Measurements from ENCODE around the gene BCAR3. TPM values are rescaled to one million over a fixed set of nuclear protein-coding genes. Genes with fewer than 3 reads are reported as not detected.
A peak's percentile ranks its signal among the peaks of the same experiment; 100 is the strongest.

Gene BCAR3
- total RNA-seq, 2 experiments from 2014 or later: 0.46 to 0.54 TPM

DNA sequence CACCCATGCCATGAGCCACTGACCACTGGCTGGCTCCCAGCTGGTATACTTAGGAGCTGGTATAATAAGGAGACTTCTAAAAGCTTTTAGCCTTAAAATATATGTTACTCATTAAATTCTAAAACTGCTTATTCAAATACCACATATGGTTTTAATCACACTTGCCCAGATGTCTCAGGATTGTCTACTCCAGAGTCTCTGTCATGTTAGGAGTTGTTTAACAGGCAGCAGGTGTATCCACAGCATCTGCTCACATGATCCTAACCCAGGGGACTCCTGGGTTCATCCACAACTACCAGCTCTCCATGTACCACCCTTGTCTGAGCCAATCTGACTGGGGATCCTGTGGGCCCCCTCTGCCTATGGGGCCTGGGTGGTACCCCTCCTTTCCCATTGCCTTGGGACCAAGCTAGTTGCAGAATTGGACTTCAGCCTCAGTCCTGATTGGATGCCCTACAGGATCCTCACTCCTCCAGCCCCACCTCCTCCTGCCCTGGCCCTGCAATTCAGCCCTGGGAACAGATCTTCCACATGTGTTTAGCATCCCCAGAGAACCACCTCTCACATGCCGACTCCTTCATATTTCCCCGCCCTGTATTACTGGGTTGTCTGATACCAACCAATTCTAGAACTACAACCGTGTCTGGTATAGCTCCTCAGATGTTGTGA is 61.3 kb downstream of the BCAR3 start:
- CTCF ChIA-PET: interaction anchor here (0.5 to 5.7 kb wide), 14 partner anchors 9 to 590 kb away, joined by 3 to 36 read pairs (median 4); no protein-coding TSS in a partner anchor
- peaks cover 3% of the 10 kb centered on the region for H3K27me3 Mint-ChIP-seq
- intact Hi-C loops (cut with DNase I, micrococcal nuclease): no loop called here
- no peak for ATAC-seq
- no peaks in the 10 kb centered on the region for H3K36me3 Mint-ChIP-seq (ENCODE audit: low read depth)
- POLR2A ChIA-PET: no interaction called here
- peak overlapping the region; percentile 8 for H3K27ac Mint-ChIP-seq
- peaks cover 14% of the 10 kb centered on the region for H3K4me1 Mint-ChIP-seq
- no peak for DNase-seq
- H3K4me3 Mint-ChIP-seq: no peak overlapping the region
- H3K9me3 Mint-ChIP-seq (ENCODE audit: low read depth): no peaks in the 10 kb centered on the region

DNA sequence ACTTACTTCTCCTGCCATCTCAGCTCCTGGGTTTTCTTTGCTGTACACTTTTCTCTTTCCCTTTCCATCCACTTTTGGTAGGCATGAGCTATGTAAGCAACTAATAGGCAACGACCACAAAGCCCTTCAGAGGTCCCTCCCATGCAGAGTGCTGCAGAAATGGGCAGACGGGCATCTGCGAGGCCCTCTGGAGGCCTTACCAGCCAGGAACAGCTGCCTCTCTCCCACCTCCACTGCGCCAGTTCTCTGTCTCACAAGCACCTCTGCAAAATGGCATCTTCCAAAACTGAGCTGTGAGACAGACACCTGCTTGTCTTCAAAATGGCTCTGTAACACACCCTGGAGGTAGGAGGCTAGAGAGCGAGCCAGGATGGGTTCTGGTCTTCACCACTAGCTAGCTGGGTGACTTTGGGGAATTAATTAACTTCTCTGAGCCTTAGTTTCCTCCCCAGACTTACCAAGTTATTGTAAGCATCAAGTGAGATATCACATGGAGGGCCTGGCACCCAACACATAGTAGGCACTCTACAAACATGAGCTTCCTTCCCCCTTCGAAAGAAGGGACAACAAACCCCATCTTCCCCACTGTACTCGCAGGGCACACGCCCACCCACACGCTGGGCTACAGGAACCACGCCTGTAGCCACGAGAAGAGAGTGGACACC is 62.0 kb downstream of the BCAR3 start:
- H3K4me3 Mint-ChIP-seq: no peak overlapping the region
- peaks cover 3% of the 10 kb centered on the region for H3K27me3 Mint-ChIP-seq
- POLR2A ChIA-PET: no interaction called here

DNA sequence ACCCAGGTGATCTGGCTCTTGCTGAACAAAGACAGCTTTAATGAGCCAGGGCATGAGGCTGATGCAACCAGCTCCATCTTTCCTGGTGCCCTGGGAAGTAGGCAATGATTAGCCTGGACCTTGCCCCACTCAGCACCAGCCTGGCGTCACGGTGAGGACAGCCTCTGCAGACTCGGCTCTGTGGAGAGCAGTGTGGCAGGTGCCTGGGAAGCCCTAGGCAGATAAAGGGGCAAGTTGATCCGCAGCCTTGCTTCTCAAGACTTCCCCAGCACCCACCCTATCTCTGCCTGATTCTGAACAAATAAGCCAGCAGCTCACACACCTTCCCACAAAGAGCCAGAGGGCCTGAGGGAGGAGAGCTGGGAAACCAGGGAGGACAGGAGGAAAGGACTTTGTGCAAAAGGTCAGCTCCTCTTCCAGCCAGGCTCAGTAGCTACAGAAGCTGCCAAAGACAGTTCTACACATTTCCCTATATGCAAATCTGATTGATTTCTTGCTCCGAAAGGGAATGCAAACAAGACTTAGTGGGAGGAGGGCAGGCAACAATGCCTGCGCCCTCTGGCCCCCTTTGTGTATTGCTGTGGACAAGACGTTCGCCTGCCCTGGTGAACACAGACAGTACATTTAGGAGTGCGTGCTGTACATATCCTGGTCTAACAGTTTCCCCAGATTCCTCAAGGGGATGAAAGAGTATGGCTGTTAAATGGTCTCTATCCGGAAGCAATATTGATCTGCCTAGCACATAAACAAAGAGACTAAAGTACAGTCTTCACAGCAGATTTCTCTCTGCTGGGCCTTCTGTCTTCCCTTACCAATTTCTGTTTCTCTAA is 63.8 kb downstream of the BCAR3 start:
- ChIA-PET POLR2A (no interaction called here), CTCF (interaction anchor here (0.9 to 5.7 kb wide), 4 partner anchors 9 to 228 kb away, joined by 3 to 36 read pairs (median 4); no protein-coding TSS in a partner anchor)
- no peak overlapping the region for H3K4me3 Mint-ChIP-seq
- H3K4me1 Mint-ChIP-seq: peaks cover 22% of the 10 kb centered on the region
- peaks cover 5% of the 10 kb centered on the region for H3K27me3 Mint-ChIP-seq
- H3K27ac Mint-ChIP-seq: no peak overlapping the region
- intact Hi-C loops (cut with DNase I, micrococcal nuclease): loop anchor here (2.0 to 10.0 kb wide), 6 partner anchors 13 to 573 kb away; partner anchors contain the start of gene MTF2 (in 1 of the 2)
- ATAC-seq: no peak
- no peaks in the 10 kb centered on the region for H3K36me3 Mint-ChIP-seq (ENCODE audit: low read depth)
- no peak for DNase-seq
- no peaks in the 10 kb centered on the region for H3K9me3 Mint-ChIP-seq (ENCODE audit: low read depth)

More for the DNA sequence above, 62.0 kb downstream of the BCAR3 start:
- H3K4me1 Mint-ChIP-seq: peaks cover 21% of the 10 kb centered on the region
- CTCF ChIA-PET: interaction anchor here (0.6 to 5.7 kb wide), 12 partner anchors 10 to 539 kb away, joined by 3 to 36 read pairs (median 4); no protein-coding TSS in a partner anchor
- H3K27ac Mint-ChIP-seq: no peak overlapping the region
- peak; percentile 39 for DNase-seq
- ATAC-seq: no peak
- no peaks in the 10 kb centered on the region for H3K9me3 Mint-ChIP-seq (ENCODE audit: low read depth)
- intact Hi-C loops (cut with DNase I, micrococcal nuclease): loop anchor here (1.0 to 10.0 kb wide), 7 partner anchors 15 to 575 kb away; partner anchors contain the start of gene MTF2 (in 1 of the 2)
- H3K36me3 Mint-ChIP-seq (ENCODE audit: low read depth): no peaks in the 10 kb centered on the region

DNA sequence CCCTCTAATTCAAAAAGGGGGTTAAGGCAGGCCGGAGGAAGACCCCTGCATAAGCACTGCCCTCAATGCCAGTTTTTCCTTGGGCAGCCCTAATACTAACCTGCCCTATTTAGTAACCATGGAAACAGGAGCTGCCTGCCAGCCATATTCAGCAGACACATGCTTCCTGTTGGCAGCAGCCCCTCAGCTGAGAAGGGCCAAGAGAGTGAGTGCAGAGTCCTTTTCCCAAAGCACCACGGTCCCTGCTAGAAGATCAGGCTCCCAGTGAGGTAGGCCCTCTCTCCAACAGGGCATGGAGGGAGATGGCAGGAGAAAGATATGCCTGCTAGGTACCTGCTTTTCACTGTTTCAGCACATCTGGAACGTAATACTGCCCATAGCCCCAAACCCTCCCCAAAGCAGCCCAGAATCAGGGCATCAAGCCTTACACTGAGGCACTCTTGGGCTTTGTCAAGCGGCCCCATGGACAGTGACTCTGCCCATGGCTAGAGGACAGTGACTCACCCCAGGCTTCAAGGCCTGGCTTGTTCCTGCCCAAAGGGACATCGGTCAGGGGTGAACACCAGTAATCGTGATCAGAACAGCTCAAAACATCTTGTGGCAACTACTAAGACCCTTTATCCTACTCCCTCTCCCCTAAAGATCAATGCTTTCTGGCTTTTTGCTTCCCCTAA is 64.5 kb downstream of the BCAR3 start:
- no peak for DNase-seq
- intact Hi-C loops (cut with DNase I, micrococcal nuclease): loop anchor here (1.0 to 10.0 kb wide), 6 partner anchors 9 to 572 kb away; partner anchors contain the start of gene MTF2 (in 1 of the 2)
- ATAC-seq: no peak
- ChIA-PET POLR2A (interaction anchor here (1.2 kb wide), 1 partner anchor 10 kb away, joined by 3 read pairs; no protein-coding TSS in a partner anchor), CTCF (interaction anchor here (5.7 kb wide), 1 partner anchor 12 kb away, joined by 36 read pairs; no protein-coding TSS in a partner anchor)
- Mint-ChIP-seq H3K4me1 (peaks cover 22% of the 10 kb centered on the region), H3K9me3 (ENCODE audit: low read depth) (no peaks in the 10 kb centered on the region), H3K36me3 (ENCODE audit: low read depth) (no peaks in the 10 kb centered on the region), H3K27ac (no peak overlapping the region), H3K27me3 (peaks cover 5% of the 10 kb centered on the region), H3K4me3 (no peak overlapping the region)

DNA sequence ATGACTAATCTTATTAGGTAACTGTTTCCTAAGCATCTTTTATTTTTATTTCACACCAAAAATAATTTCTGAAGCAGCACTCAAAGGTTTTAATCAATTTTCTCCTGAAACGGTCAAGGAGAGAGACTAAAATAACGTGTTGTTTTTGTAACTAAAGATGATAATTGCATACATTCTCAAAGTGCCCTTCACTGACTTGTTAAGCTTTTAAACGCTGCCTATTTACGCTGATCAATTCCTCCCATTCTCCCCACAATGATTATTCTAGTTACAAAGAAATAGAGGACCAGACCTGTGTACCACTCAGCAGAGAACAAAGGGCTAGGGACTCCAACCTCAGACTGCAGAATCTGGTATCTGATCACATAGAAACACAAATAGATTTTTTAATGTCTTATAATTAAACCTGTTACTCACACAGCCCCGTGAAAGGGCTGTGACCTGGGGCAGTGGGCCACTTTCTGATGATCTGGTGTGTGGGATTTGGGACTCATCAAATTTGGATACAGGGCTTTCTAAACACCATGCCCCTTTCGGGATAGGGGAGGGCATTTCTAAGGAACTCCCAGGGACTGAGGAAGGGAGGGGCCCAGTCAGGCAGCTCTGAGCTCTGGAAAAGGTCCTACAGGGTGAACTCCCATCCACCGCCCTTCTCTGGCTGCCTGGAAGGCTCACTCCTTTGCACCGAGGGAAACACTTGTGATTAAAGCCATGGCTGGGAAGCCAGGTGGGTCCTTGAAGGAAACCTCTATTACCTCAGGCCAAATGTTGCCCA is 65.2 kb downstream of the BCAR3 start:
- DNase-seq: no peak
- no peak overlapping the region for H3K27ac Mint-ChIP-seq
- no peak overlapping the region for H3K4me3 Mint-ChIP-seq
- H3K27me3 Mint-ChIP-seq: peaks cover 6% of the 10 kb centered on the region
- intact Hi-C loops (cut with DNase I, micrococcal nuclease): loop anchor here (1.0 to 10.0 kb wide), 6 partner anchors 8 to 572 kb away; partner anchors contain the start of gene MTF2 (in 1 of the 2)
- peaks cover 22% of the 10 kb centered on the region for H3K4me1 Mint-ChIP-seq
- H3K36me3 Mint-ChIP-seq (ENCODE audit: low read depth): no peaks in the 10 kb centered on the region
- ChIA-PET POLR2A (interaction anchor here (0.9 to 1.2 kb wide), 2 partner anchors 9 to 10 kb away, joined by 3 read pairs; no protein-coding TSS in a partner anchor), CTCF (interaction anchor here (0.7 to 1.7 kb wide), 3 partner anchors 228 to 757 kb away, joined by 3 to 7 read pairs (median 5); no protein-coding TSS in a partner anchor)
- no peaks in the 10 kb centered on the region for H3K9me3 Mint-ChIP-seq (ENCODE audit: low read depth)
- no peak for ATAC-seq

DNA sequence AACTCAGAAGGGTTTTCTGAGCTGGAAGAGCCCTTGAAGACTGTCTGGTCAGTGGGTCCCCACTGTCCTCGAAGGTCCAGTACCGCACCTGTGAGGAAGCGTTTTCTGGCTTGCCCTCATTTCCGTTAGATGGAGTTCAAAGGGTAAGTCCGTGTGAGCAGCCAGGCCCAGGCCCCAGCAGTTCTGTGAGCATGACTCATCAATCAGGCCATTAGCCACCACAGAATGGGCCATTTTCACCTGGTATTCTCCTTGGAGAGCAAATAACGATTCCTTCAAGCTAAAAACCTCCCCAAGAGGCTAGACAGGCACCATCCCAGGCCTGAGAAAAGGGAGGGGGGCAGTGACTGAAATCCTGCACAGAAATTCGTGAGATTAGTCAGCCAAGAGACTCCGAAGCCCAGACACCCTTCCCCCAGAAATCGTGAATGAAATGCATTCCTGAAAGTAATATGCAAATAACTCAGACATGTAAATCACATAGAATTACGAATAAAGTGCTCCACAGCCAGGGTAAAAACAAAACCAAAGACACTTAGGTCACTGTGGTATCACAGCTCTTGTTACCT is 66.0 kb downstream of the BCAR3 start:
- DNase-seq: peak; percentile 80
- Mint-ChIP-seq H3K36me3 (ENCODE audit: low read depth) (no peaks in the 10 kb centered on the region), H3K27ac (peak overlapping the region; percentile 86), H3K4me1 (peaks cover 22% of the 10 kb centered on the region), H3K9me3 (ENCODE audit: low read depth) (no peaks in the 10 kb centered on the region), H3K4me3 (peak overlapping the region; percentile 15), H3K27me3 (peaks cover 6% of the 10 kb centered on the region)
- POLR2A ChIA-PET: interaction anchor here (0.9 kb wide), 1 partner anchor 10 kb away, joined by 3 read pairs; no protein-coding TSS in a partner anchor
- intact Hi-C loops (cut with DNase I, micrococcal nuclease): loop anchor here (1.0 to 10.0 kb wide), 7 partner anchors 7 to 571 kb away; partner anchors contain the start of gene MTF2 (in 1 of the 2)
- ATAC-seq: peak; percentile 86
- CTCF ChIA-PET: interaction anchor here (0.6 to 1.7 kb wide), 6 partner anchors 11 to 756 kb away, joined by 3 to 7 read pairs (median 4); no protein-coding TSS in a partner anchor

DNA sequence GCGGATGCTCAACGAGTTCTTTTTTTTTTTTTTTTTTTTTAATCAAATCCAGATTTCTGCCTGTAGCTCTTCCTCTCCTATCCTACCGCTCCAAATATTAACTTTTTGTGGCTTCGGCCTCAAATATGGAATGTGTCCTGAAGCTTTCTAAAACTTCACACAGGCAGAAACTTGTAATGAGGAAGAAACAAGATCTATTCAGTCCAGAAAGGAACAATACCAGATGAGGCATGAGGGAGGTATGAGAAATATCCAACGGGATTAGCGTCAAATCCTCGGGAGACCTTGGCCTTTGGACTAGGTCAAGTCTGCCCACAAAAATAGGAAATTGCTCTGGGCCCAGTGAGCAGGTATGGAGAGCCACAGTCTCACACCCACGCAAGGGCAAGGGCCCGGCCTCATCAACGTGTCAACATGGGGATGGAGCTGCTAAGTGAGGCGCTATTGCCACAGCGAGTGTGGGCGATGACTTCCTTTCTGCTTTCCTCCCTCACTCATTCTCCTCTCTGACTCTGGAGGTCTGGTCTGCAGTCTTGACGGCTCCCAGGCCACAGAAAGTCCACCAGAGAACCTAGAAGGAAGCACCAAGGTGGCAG is 66.6 kb downstream of the BCAR3 start:
- Mint-ChIP-seq H3K27ac (peak overlapping the region; percentile 86), H3K27me3 (peaks cover 6% of the 10 kb centered on the region), H3K36me3 (ENCODE audit: low read depth) (no peaks in the 10 kb centered on the region), H3K4me1 (peaks cover 22% of the 10 kb centered on the region), H3K4me3 (peak overlapping the region; percentile 15), H3K9me3 (ENCODE audit: low read depth) (no peaks in the 10 kb centered on the region)
- intact Hi-C loops (cut with DNase I, micrococcal nuclease): loop anchor here (1.0 to 10.0 kb wide), 5 partner anchors 27 to 570 kb away; partner anchors contain the start of gene MTF2 (in 1 of the 2)
- CTCF ChIA-PET: interaction anchor here (0.6 to 1.7 kb wide), 7 partner anchors 12 to 231 kb away, joined by 3 to 7 read pairs (median 4); no protein-coding TSS in a partner anchor
- ATAC-seq (peak; percentile 79), DNase-seq (peak; percentile 75)
- POLR2A ChIA-PET: no interaction called here

DNA sequence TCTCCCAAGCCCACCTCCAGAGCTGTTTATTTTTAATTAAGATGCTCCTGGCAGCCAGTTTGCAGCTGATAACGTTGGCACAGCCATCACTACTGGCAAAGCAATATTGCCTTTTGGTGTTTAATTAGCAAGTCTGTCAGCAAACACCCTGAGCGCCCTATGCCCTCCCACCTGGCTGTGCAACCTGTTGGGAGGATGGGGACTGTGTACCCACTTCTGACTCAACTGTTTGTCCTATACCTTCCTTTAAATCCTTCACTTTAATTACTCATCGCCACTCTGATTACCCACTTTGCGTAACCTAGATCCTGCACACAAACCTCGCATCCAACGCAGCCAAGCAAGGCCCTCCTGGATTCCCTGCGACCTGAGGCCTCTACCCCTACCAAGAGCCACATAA is 67.1 kb downstream of the BCAR3 start:
- H3K4me1 Mint-ChIP-seq: peaks cover 26% of the 10 kb centered on the region

DNA sequence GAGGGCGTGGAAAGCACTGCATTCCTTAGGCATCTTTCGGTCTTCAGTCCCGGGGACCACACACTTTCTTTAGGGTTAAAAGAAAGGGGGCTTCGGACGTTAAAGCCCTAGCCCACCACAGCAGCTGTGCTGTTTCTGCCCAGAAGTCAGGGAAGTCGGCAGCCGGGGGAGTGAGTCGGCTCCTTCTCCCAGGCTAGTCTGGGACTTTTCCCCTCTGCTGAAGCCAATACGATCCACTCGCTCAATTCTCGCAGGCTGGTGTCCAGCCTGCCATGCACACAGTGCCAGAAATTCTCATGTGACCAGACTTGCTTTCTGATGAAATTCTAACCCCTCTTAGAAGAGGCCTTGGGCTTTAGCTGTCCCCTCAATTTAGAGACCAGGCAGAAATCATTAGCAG is 67.7 kb downstream of the BCAR3 start:
- ChIA-PET CTCF (interaction anchor here (1.1 to 1.2 kb wide), 3 partner anchors 12 to 199 kb away, joined by 3 read pairs; no protein-coding TSS in a partner anchor), POLR2A (no interaction called here)
- DNase-seq (no peak), ATAC-seq (no peak)
- H3K27ac Mint-ChIP-seq: no peak overlapping the region
- H3K4me1 Mint-ChIP-seq: peaks cover 32% of the 10 kb centered on the region
- H3K36me3 Mint-ChIP-seq (ENCODE audit: low read depth): no peaks in the 10 kb centered on the region
- no peaks in the 10 kb centered on the region for H3K9me3 Mint-ChIP-seq (ENCODE audit: low read depth)
- intact Hi-C loops (cut with DNase I, micrococcal nuclease): loop anchor here in 1 of 2 experiments (10.0 kb wide), 1 partner anchor 569 kb away; no protein-coding TSS in a partner anchor
- H3K27me3 Mint-ChIP-seq: peaks cover 6% of the 10 kb centered on the region
- H3K4me3 Mint-ChIP-seq: no peak overlapping the region

More for the DNA sequence above, 67.1 kb downstream of the BCAR3 start:
- no peak for ATAC-seq
- CTCF ChIA-PET: interaction anchor here (0.6 to 1.7 kb wide), 5 partner anchors 15 to 231 kb away, joined by 3 to 7 read pairs (median 4); no protein-coding TSS in a partner anchor
- H3K27ac Mint-ChIP-seq: no peak overlapping the region
- peaks cover 6% of the 10 kb centered on the region for H3K27me3 Mint-ChIP-seq
- no peak overlapping the region for H3K4me3 Mint-ChIP-seq
- no peaks in the 10 kb centered on the region for H3K9me3 Mint-ChIP-seq (ENCODE audit: low read depth)
- no peak for DNase-seq
- intact Hi-C loops (cut with DNase I, micrococcal nuclease): loop anchor here in 1 of 2 experiments (10.0 kb wide), 1 partner anchor 570 kb away; no protein-coding TSS in a partner anchor
- POLR2A ChIA-PET: no interaction called here
- no peaks in the 10 kb centered on the region for H3K36me3 Mint-ChIP-seq (ENCODE audit: low read depth)

Measured in activated CD4-positive, alpha-beta T cell treated with anti-CD3 and anti-CD28 coated beads for 36 hours (primary cell).